ENCODE measurements around the gene CAV2.

- no peak for TF ChIP-seq POLR2AphosphoS5 (IDR thresholded peaks at IDR 0.05; ENCODE audit: low read depth, low read length)
- TF ChIP-seq ZBTB33 (IDR thresholded peaks at IDR 0.05; ENCODE audit: borderline replicate concordance, low read depth), result no peak
- TF ChIP-seq CTCF (IDR thresholded peaks at IDR 0.05), result no peak
- no peak for TF ChIP-seq GABPA (IDR thresholded peaks at IDR 0.05; ENCODE audit: low read depth)
Measured at GRCh38 chr7:116535416-116535815, 35.9 kb downstream of the CAV2 start.

Data from SK-N-SH (cell line).